Bronchial epithelial cell (primary cell): Measurements from ENCODE around the gene RFX4. TPM values are rescaled to one million over a fixed set of nuclear protein-coding genes. Genes with fewer than 3 reads are reported as not detected.
A peak's percentile ranks its signal among the peaks of the same experiment; 100 is the strongest.

ENCODE experiments used
- DNase-seq: peaks from one replicate; pipeline ENCODE4 v3.0.0-alpha.2; 2010; ENCODE audit warnings: low read depth
- FAIRE-seq: peaks from 2 replicates; lab custom pipeline; 2011; peaks lifted over from hg19 to GRCh38; lab: Jason Lieb, UNC
- H3K27me3 ChIP-seq: 2 replicates; pipeline ENCODE4 v1.5.1; 2011; ENCODE audit warnings: low read length; ENCODE audit not compliant: control insufficient read depth, insufficient read depth
- H3K36me3 ChIP-seq: 2 replicates; pipeline ENCODE4 v1.5.1; 2011; ENCODE audit warnings: low read length; ENCODE audit not compliant: control insufficient read depth, insufficient read depth
- H3K4me3 ChIP-seq: 2 replicates; pipeline ENCODE4 v1.5.1; 2011; ENCODE audit warnings: mild to moderate bottlenecking, low read depth, low read length, control low read depth
- CTCF ChIP-seq: IDR thresholded peaks from 2 replicates; pipeline ENCODE4 v1.5.1; 2011; ENCODE audit warnings: mild to moderate bottlenecking, moderate library complexity, low read length, control low read depth, inconsistent platforms; ENCODE audit not compliant: insufficient read depth, severe bottlenecking
- total RNA-seq: library from RNA; depleted of rRNA; stranded (reverse); fragments of >200 nt; gene quantifications from 2 replicates; pipeline ENCODE4 v1.2.1, GENCODE V29; 2014

The RFX4 gene
- total RNA-seq, 1 donor from 2014 or later = not detected

- Histone ChIP-seq H3K27me3 (peaks cover 4% of the 10 kb centered on the region), H3K4me3 (no peak overlapping the region), H3K36me3 (no peaks in the 10 kb centered on the region)
- no peak for FAIRE-seq
- DNase-seq = no peak
- TF ChIP-seq CTCF = no peak
These were observed 186.7 kb downstream of the RFX4 start for GRCh38 chr12:106769546-106769945.

GRCh38 chr12:106771425-106771824 is 188.6 kb downstream of the RFX4 start:
- no peak for TF ChIP-seq CTCF
- DNase-seq (no peak), FAIRE-seq (no peak)
- Histone ChIP-seq H3K27me3 (peaks cover 4% of the 10 kb centered on the region), H3K36me3 (no peaks in the 10 kb centered on the region), H3K4me3 (no peak overlapping the region)

- FAIRE-seq = no peak
- H3K4me3 ChIP-seq = peak overlapping the region; percentile 80
- TF ChIP-seq CTCF = no peak
- DNase-seq = no peak
- H3K36me3 ChIP-seq = no peaks in the 10 kb centered on the region
- peaks cover 2% of the 10 kb centered on the region for H3K27me3 ChIP-seq
These were observed 190.6 kb downstream of the RFX4 start for GRCh38 chr12:106773286-106774004.

- peak; percentile 86 for FAIRE-seq
- no peaks in the 10 kb centered on the region for H3K36me3 ChIP-seq
- no peaks in the 10 kb centered on the region for H3K27me3 ChIP-seq
- peak; percentile 98 for DNase-seq
- peak; percentile 1 for TF ChIP-seq CTCF
- peak within 1 kb of the TSS; percentile 80 for H3K4me3 ChIP-seq
These were observed 191.4 kb downstream of the RFX4 start, which contains the start of gene RIC8B for GRCh38 chr12:106774005-106774807. TSS of gene RIC8B (plus strand) at chr12:106774682. CDS start at chr12:106774746, 64 bp downstream.

GRCh38 chr12:106774808-106775524 is 192.2 kb downstream of the RFX4 start:
- TF ChIP-seq CTCF = no peak
- FAIRE-seq (no peak), DNase-seq (no peak)
- H3K4me3 ChIP-seq = peak overlapping the region; percentile 80
- no peaks in the 10 kb centered on the region for H3K36me3 ChIP-seq
- no peaks in the 10 kb centered on the region for H3K27me3 ChIP-seq
